Measurements from ENCODE around the gene DENND4C. TPM values are rescaled to one million over a fixed set of nuclear protein-coding genes. Genes with fewer than 3 reads are reported as not detected.

DENND4C gene
- total and polyA plus RNA-seq, 2 of the 4 experiments (the other 2 are of a cell fraction): 9.0 to 32.6 TPM

DNA sequence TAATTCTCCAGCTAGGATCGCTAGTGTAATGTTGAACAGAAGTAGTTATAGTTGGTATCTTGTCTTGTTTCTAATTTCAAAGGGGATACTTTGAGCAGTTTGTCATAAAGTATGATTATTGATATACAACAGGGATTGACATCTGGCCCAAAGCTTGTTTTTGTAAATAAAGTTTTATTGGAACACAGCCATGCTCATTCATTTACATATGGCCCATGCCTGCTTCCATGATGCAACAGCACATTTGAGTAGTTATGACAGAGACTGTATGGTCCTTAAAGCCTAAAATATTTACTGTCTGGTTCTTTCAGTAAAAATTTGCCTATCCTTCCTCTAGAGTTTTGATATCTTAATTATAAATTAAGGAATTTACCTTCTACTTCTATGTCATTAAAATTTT, 79.8 kb downstream of the DENND4C start:
- intact Hi-C loops (cut with micrococcal nuclease): no loop called here

More for the DNA sequence above, 79.8 kb downstream of the DENND4C start:
- no CpG with 5 or more reads among the region's 1 CpG for WGBS, 2 experiments (ENCODE audit: extremely low coverage in 2 of 2, insufficient read length in 1 of 2)
- ATAC-seq (ENCODE audit: low read depth): no peak
- no peak overlapping the region for H2BK120ac ChIP-seq (ENCODE audit: low read depth, low read length)
- no peak overlapping the region for H3K18ac ChIP-seq (ENCODE audit: low read depth, low read length)
- DNase-seq: no peak
- H3K9ac ChIP-seq (ENCODE audit: low read depth, low read length): no peak overlapping the region
- no peak for TF ChIP-seq CHD1 (IDR thresholded peaks at IDR 0.05; ENCODE audit: low read depth, low read length)
- no peaks in the 10 kb centered on the region for H3K4me1 ChIP-seq (ENCODE audit: control insufficient read depth, insufficient read depth, low read length)
- no peak overlapping the region for H2BK15ac ChIP-seq (ENCODE audit: low read depth, low read length)
- in situ Hi-C loops (cut with MboI; ENCODE audit: low sequenced_read_pairs) (no loop called here), dilution Hi-C loops (cut with HindIII; ENCODE audit: low sequenced_read_pairs, unreplicated experiment) (no loop called here)
- H3K4ac ChIP-seq (ENCODE audit: low read depth, low read length): no peak overlapping the region
- no peak overlapping the region for H3K56ac ChIP-seq (ENCODE audit: extremely low read depth, insufficient read depth, low read length)
- ChIA-PET CTCF (interaction anchor here (0.6 kb wide), 1 partner anchor 153 kb away, joined by 3 read pairs; no protein-coding TSS in a partner anchor), POLR2A (ENCODE audit: unreplicated experiment) (no interaction called here)
- no peak overlapping the region for H4K5ac ChIP-seq (ENCODE audit: low read depth, low read length)
- H3K9me1 ChIP-seq (ENCODE audit: insufficient read depth, low read length): no peaks in the 10 kb centered on the region
- no peak overlapping the region for H2BK5ac ChIP-seq (ENCODE audit: low read depth, low read length, poor library complexity, severe bottlenecking)
- no peaks in the 10 kb centered on the region for H3K27me3 ChIP-seq (ENCODE audit: control insufficient read depth, insufficient read depth, low read length)
- H3K36me3 ChIP-seq (ENCODE audit: control insufficient read depth, insufficient read depth, low read length): peaks cover 5% of the 10 kb centered on the region; the same call in 1 of the 2 replicates
- H2BK20ac ChIP-seq (ENCODE audit: low read depth, low read length): no peak overlapping the region
- H3K4me3 ChIP-seq (ENCODE audit: insufficient read depth, low read depth, low read length): no peak overlapping the region
- H4K20me1 ChIP-seq (ENCODE audit: insufficient read depth, low read length): no peaks in the 10 kb centered on the region; the same call in 1 of the 2 replicates
- no peak overlapping the region for H3K14ac ChIP-seq (replicated peaks; ENCODE audit: low read depth, low read length)
- no peaks in the 10 kb centered on the region for H3K9me3 ChIP-seq (ENCODE audit: control insufficient read depth, insufficient read depth, low read length)
- H3K79me1 ChIP-seq (ENCODE audit: low read depth in 1 of 2, low read length in 2 of 2): no peaks in the 10 kb centered on the region
- H2AFZ ChIP-seq (replicated peaks; ENCODE audit: low read length, poor library complexity): no peak overlapping the region
- BruUV-seq (replicated peaks): no TSS peak
- H3K4me2 ChIP-seq (ENCODE audit: low read depth, low read length): no peak overlapping the region
- H4K8ac ChIP-seq (ENCODE audit: low read depth in 2 of 2, low read length in 2 of 2): no peak overlapping the region
- H3K23ac ChIP-seq (ENCODE audit: low read depth, low read length): no peak overlapping the region
- no peak overlapping the region for H3K27ac ChIP-seq (ENCODE audit: insufficient read depth, low read length)
- H2AK5ac ChIP-seq (ENCODE audit: low read depth, low read length): no peak overlapping the region
- H4K91ac ChIP-seq (ENCODE audit: insufficient read depth, low read depth, low read length): no peak overlapping the region
- H2AK9ac ChIP-seq (replicated peaks; ENCODE audit: low read depth, low read length, poor library complexity): no peak overlapping the region

Measured in IMR-90 (cell line).